Prostate gland (tissue), 2 donors: ENCODE data around the gene ADM5.

Source experiments
- POLR2A ChIP-seq: fragments of 450-650 bp; IDR thresholded peaks from one replicate; pipeline ENCODE4 v1.6.1; 2016; ENCODE audit warnings: antibody characterized with exemption, mild to moderate bottlenecking
- POLR2AphosphoS5 ChIP-seq: sonication (generic); formaldehyde crosslinking; IDR thresholded peaks from one replicate; pipeline ENCODE4 v1.6.1; 2017; ENCODE audit warnings: antibody characterized with exemption
- TF ChIP-seq, protein P1 (sequence below), 4 experiments: fragments of 200-600 bp in 2 of 4; fragments of 450-650 bp in 2 of 4; sonication (generic) in 2 of 4; IDR thresholded peaks; 1 replicate in 3 of 4; 2 replicates in 1 of 4; pipeline ENCODE4 v1.5.1; 2016 to 2019; ENCODE audit warnings: antibody characterized with exemption in 4 of 4, mild to moderate bottlenecking in 2 of 4, moderate library complexity in 2 of 4

DNA sequence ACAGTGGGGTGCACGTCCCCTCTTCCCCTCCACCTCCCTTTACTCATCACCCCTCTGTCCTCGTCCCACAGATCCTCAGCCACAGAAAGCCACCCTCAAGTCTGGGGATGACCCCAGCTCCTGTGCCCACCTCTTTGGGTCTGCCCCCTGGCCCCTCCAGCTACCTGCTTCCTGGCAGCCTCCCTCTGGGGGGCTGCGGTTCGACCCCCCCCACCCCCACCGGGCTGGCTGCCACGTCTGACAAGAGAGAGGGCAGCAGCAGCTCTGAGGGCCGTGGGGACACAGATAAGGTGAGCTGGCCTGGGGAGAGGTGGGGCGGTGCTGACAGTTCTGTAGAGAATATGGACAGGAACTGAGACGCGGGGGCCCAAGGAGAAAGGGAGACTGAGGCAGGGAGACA is 34.8 kb upstream of the ADM5 start:
- TF ChIP-seq, protein P1, sequence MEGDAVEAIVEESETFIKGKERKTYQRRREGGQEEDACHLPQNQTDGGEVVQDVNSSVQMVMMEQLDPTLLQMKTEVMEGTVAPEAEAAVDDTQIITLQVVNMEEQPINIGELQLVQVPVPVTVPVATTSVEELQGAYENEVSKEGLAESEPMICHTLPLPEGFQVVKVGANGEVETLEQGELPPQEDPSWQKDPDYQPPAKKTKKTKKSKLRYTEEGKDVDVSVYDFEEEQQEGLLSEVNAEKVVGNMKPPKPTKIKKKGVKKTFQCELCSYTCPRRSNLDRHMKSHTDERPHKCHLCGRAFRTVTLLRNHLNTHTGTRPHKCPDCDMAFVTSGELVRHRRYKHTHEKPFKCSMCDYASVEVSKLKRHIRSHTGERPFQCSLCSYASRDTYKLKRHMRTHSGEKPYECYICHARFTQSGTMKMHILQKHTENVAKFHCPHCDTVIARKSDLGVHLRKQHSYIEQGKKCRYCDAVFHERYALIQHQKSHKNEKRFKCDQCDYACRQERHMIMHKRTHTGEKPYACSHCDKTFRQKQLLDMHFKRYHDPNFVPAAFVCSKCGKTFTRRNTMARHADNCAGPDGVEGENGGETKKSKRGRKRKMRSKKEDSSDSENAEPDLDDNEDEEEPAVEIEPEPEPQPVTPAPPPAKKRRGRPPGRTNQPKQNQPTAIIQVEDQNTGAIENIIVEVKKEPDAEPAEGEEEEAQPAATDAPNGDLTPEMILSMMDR (IDR thresholded peaks at IDR 0.05) = no peak
- no peak for TF ChIP-seq POLR2AphosphoS5
- TF ChIP-seq POLR2A = no peak
